Islet precursor cell (in vitro differentiated cells): ENCODE data around the gene FBXO28.
"Not testable (repeated sequence)": the region's sequence is repeated elsewhere in the genome, so short reads cannot be mapped to it uniquely, and the experiment has no call there.

Source experiments
- DNase-seq: peaks from one replicate; pipeline ENCODE4 v3.0.0-alpha.2; 2018

Gene FBXO28

DNA sequence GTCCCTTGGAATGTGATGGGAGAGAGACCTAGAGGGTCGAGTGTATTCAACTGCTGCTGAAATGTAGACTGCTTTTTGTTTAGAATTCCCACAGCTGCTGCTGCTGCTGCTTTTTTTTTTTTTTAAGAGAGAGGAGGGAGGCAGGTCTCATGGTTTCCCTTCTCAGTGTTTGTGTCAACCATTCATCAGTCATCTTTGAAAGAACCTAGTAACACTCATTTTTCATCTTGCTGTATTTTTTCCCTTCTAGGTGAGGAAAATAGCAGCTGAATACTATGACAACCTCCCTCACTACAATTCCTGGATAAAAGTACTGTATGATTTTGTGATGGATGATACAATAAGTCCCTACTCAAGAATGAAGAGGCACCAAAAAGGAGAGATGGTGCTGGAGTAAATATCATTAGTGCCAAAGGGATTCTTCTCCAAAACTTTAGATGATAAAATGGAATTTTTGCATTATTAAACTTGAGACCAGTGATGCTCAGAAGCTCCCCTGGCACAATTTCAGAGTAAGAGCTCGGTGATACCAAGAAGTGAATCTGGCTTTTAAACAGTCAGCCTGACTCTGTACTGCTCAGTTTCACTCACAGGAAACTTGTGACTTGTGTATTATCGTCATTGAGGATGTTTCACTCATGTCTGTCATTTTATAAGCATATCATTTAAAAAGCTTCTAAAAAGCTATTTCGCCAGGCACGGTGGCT lies 78.3 kb downstream of the FBXO28 start:
- DNase-seq: no peak

DNA sequence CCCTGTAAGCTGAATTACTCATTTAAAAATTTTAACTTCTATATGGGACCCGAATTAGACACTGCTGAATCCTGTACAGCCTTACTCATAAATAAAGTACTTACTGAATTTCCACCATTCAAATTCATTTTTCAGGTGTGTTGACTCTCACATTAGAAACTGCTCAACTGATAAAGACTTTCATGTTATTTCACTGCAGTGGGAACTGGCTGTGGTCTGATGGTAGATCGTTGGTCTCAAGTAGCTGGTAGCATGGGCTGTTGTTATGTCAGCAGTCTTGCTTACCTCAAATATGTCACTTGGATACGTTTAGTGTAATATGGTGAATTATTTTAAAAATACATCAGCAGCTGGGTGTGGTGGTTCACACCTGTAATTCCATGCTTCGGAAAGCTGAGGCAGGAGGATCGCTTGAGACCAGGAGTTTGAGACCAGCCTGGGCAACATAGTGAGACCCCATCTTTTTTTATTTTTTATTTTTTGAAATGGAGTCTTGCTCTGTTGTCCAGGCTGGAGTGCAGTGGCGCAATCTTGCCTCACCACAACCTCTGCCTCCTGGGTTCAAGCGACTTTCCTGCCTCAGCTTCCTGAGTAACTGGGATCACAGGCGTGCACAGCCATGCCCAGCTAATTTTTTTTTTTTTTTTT lies 79.5 kb downstream of the FBXO28 start:
- DNase-seq: no peak

DNA sequence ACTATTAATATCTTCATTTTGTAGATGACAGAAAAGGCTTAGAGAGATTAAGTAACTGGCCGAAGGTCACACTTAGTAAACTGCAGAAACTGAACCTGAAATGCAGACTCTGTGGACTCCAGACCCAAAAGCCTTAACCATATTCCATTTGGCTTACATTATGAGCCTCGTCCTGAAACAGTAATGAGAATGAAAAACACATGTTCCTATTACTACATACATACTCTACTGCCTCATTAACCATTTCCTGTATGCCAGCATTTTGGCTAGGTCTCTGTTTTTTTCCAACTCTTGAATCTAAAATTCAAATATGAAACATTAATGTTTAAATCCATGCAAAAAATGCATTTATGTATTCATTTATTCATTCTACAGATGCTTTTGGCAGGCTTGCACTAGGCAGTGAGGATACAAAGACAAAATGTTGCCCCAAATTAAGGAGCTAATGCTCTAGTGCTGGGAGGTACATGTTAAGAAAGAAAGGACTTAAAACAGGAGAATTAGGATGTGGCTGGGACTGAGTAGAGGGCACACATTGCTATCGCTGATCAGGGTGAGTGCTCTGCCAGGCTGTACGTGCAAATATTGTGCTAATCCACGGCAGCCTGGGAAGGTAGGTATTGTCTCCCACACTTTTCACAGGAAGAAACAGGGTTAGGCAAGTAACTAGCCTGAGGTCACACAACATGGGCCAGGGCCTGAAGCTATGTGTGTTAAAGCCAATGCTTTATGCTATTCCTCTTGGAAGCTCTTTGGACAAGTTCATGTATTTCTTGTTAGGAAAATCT lies 83.1 kb downstream of the FBXO28 start:
- no peak for DNase-seq

DNA sequence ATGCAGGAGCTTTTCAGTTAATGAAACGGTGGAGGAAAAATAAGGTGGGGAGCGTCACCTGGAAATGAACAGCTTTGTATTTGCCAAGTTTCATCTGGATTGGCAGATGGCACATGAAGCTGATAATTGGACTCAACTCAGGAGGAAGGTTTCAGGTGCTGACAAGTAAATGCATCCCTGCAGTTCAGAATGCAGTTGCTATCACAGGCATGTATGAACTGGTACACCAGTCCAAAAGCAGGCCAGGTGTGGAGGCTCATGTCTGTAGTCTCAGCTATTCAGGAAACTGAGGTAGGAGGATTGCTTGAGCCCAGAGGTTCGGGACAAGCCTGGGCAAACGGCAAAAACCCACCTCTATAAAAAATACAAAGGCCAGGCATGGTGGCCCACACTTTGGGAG lies 84.7 kb downstream of the FBXO28 start:
- DNase-seq: no peak

DNA sequence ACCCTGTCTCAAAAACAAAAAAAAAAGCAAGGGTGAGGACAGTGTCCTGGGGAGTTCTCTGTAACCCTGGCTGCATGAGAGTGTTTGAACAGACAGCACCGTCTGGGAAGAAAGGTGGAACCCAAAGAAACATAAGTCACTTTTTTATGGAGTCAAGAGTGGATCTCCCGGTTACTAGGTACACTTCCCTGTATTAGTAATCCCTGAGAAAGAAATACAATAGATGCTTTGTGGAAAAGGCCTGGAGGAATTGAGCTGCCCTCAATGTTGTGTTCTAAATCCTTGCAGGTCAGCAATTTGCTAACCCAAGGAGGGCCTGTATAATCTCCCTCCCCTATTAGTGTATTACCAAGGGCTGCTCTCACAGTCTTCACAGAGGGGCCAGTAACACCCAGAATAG lies 85.8 kb downstream of the FBXO28 start:
- DNase-seq: peak; percentile 73

DNA sequence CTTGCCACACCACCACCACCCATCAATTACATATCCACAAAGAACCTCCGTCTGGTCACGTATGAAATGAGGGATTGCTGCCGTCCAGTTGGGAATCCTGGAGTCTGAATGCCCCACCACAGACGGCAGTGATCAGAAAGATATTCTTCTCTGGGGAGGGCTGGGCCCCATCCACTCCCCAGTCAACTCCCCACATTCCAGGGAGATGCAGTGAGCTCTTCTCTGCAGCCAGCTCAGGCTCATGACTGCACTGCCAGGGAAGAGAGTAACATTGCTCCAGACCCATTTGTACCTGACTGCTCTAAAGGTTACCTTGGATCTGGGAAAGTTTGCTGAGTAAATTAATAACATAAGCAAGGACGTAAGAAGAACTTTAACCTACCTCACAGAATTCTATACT lies 87.5 kb downstream of the FBXO28 start:
- DNase-seq: peak; percentile 61

DNA sequence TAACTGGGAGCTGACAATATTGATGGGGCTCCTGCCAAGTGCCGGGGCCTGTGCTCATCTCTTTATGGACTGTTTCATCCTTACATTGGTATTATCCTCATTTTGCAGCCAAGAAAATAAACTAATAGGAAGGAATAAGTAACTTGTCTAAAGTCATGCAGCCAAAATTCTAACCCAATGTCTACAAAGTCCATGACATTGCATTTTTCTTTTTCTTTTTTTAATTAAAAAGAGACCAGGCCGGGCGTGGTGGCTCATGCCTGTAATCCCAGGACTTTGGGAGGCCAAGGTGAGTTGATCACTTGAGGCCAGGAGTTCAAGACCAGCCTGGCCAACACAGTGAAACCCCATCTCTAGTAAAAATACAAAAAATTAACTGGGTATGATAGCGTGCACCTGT lies 87.9 kb downstream of the FBXO28 start:
- no peak for DNase-seq

DNA sequence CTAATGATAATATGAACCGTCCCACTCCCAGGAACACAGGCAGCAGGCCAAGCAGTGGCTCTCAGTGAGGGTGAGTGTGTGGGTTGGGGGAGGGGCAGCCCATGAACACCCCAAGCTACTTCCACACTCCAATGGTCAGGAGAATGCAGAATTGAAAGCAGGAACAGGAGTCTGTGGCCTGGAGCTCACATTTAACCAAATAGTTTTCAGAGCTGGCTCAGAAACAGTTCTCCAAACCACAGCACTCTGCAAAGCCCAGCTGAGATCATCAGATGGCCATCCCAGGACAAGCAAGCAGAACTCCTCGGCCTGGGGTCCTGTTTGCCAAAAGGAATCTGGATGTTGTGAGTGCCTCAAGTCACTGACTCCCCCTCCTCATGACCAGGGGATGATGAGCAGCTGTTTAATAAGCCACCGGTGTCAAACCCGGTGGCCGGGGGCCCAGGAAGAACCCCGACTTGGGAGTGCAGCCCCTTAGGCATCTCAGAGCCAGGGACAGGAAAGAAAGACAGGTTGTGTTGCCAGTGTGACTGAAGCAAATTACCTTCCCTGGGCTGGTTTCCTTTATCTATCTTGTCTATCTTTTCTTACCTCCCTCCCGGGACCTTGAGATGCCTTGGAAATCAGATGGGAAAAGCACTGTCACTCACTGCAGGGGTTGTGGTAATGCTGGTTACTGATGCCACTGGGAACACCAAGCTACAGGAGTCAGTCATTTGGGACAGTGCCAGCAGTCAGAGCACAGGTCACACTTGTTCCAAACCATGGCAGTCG lies 89.5 kb downstream of the FBXO28 start:
- DNase-seq: peak; percentile 95

DNA sequence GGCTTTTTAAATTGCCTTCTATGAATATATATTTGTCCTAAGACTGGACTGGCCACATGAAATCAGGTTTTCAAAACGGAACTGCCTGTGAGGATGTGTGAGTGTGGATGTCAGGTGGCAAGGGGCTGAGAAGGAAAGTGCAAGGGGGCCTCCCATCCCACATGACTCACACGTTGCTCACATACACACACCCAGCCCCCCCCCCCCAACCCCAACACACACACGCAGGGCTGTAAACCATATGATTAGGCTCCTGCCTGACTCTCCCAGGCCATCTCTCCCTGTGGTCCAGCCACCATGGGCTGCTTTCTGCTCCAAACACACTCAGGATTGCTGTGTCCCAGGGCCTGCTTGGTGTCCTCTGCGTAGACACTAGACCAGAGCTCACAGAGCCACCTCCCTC lies 91.5 kb downstream of the FBXO28 start:
- peak; percentile 89 for DNase-seq

DNA sequence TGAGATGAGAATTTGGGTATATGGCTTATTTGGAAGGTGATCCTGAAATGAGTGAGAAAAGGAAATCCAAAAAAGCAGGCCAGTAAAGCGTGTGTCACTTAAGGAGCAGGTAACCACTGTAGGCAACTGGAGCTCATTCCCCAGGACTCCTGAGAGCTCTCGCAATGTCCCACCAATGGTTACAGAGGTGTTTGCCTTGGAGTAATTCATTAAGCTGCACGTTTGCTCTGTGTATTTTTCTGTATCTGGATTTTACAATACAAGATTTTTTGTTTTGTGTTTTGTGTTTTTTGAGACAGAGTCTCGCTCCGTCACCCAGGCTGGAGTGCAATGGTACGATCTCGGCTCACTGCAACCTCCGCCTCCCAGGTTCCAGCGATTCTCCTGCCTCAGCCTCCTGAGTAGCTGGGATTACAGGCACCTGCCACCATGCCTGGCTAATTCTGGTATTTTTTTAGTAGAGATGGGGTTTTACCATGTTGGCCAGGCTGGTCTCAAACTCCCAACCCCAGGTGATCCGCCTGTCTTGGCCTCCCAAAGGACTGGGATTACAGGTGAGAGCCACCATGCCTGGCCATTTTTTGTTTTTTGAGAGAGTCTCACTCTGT lies 92.1 kb downstream of the FBXO28 start:
- not testable (repeated sequence) for DNase-seq

DNA sequence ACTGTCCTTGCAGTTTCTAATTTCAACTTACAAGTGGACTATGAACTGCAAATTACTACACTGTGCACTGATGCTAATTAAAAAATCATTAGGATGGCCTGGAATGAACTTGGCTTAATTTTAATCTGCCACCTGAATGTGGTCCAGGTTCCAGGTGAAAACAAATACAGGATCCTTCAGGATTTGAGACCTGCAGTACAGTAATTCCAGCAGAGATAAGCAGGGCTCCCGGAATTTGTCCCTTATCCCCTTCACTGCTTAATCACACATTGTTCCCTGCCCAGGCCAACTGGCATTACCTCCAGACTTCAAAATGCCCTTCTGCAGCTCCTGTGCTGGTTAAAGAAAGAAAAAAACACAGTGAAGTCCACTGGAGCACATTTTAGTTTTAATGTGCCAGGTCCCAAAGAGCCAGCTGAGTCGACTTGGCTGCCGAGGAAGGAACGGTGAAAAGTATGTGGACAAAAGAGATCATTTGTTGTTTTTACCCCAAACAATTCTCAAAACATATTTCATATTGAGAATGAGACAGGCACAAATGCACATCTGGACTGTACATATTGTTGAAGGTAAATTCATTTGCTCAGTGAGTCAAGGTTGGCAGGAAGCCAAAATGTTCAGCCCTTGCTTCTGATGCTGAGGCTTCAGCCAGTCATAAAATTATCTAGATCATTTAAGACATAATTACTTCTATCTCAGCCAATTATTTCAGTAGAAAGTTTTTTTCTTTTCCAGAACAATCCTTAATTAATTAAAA lies 97.5 kb downstream of the FBXO28 start:
- no peak for DNase-seq
